Measurements from ENCODE around the gene KRT40. TPM values are rescaled to one million over a fixed set of nuclear protein-coding genes. Genes with fewer than 3 reads are reported as not detected.

KRT40 gene
- total RNA-seq, 1 donor from 2014 or later = not detected

DNA sequence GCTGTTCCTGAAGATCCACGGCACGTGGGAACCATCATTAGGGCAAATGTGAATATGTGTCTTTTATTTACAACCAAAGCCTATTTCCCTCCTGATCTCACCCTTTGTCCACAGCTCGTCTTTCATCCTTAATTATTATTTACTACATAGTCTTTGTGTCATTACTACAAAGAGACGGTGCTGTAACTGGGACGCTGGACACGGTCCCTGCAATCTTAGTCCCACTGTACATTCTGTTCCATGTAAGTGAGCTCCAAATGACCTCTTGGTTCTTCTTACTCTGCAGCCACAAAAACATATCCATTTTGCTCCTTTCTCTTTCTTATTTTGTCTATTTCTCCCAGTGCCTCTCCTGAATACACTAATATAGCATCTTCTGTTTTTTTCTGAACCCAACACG, 34.0 kb downstream of the KRT40 start:
- Mint-ChIP-seq H3K4me3 (ENCODE audit: unreplicated experiment) (no peak overlapping the region), H3K36me3 (ENCODE audit: low read depth, unreplicated experiment) (no peaks in the 10 kb centered on the region), H3K4me1 (ENCODE audit: unreplicated experiment) (no peaks in the 10 kb centered on the region), H3K27ac (ENCODE audit: unreplicated experiment) (no peak overlapping the region), H3K9me3 (ENCODE audit: unreplicated experiment) (no peaks in the 10 kb centered on the region), H3K27me3 (ENCODE audit: unreplicated experiment) (peaks cover 1% of the 10 kb centered on the region)
- TF ChIP-seq CTCF (IDR thresholded peaks at IDR 0.05; ENCODE audit: unreplicated experiment) = no peak
- DNase-seq (ENCODE audit: low spot score) = no peak

DNA sequence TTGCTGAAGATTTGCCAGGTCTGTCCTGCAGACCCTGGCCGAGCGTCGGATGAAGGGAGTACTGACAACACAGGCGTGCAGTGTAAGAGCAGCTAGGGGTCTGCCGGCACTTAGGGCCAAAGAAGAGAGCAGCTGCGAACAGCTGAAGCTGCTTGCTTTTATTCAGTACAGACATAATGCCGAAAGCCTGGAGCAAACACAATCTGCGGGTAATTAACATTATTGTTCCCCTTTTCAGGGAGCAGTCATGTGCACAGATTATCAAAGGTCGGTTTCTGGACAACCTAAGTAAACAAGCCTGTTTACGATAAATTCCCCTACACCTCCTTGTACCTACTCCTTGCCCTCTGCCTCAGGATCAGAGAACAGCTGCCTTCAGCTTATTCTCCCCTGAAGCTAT, 34.7 kb downstream of the KRT40 start:
- H3K4me1 Mint-ChIP-seq (ENCODE audit: unreplicated experiment) = no peaks in the 10 kb centered on the region
- no peaks in the 10 kb centered on the region for H3K36me3 Mint-ChIP-seq (ENCODE audit: low read depth, unreplicated experiment)
- peaks cover 1% of the 10 kb centered on the region for H3K27me3 Mint-ChIP-seq (ENCODE audit: unreplicated experiment)
- H3K9me3 Mint-ChIP-seq (ENCODE audit: unreplicated experiment) = no peaks in the 10 kb centered on the region
- no peak for DNase-seq (ENCODE audit: low spot score)
- H3K27ac Mint-ChIP-seq (ENCODE audit: unreplicated experiment) = no peak overlapping the region
- H3K4me3 Mint-ChIP-seq (ENCODE audit: unreplicated experiment) = no peak overlapping the region
- no peak for TF ChIP-seq CTCF (IDR thresholded peaks at IDR 0.05; ENCODE audit: unreplicated experiment)

DNA sequence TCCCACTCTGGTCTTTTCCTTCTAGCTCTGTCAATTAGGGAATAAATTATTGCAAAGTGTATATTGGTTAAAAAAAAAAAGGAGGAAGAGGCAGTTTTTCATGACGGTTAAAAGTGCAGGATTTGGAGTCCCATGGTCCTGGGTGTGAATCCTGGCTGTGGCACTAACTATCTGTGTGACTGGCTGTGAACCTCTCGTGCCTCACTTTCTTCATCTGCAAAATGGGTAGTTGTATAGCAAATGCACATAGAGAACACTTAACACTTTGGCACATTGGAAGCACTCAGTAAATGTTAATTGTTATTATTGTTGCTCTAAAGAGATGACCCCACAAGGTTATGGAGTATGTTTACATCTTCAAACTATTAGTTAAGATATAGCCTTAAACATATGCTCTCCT, 36.2 kb downstream of the KRT40 start:
- no peak for TF ChIP-seq CTCF (IDR thresholded peaks at IDR 0.05; ENCODE audit: unreplicated experiment)
- no peaks in the 10 kb centered on the region for H3K9me3 Mint-ChIP-seq (ENCODE audit: unreplicated experiment)
- DNase-seq (ENCODE audit: low spot score) = no peak
- no peaks in the 10 kb centered on the region for H3K4me1 Mint-ChIP-seq (ENCODE audit: unreplicated experiment)
- H3K36me3 Mint-ChIP-seq (ENCODE audit: low read depth, unreplicated experiment) = no peaks in the 10 kb centered on the region
- H3K4me3 Mint-ChIP-seq (ENCODE audit: unreplicated experiment) = no peak overlapping the region
- peaks cover 1% of the 10 kb centered on the region for H3K27me3 Mint-ChIP-seq (ENCODE audit: unreplicated experiment)
- no peak overlapping the region for H3K27ac Mint-ChIP-seq (ENCODE audit: unreplicated experiment)

DNA sequence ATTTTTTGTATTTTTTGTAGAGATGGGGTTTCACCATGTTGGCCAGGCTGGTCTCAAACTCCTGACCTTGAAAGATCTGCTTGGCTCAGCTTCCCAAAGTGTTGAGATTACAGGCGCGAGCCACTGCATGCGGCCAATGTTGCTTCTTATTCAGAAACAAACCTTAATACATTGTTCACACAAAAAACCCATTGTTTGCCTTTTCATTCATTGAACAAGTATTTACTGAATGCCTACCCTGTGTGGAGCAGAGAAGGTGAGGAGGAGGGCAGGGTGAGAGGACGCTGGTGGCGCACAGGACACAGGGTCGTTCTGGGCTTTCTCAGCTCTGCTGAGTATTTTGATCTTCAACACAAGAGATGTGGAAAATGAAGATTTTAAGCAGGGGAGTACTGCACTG, 38.7 kb downstream of the KRT40 start:
- Mint-ChIP-seq H3K27ac (ENCODE audit: unreplicated experiment) (no peak overlapping the region), H3K4me1 (ENCODE audit: unreplicated experiment) (no peaks in the 10 kb centered on the region), H3K27me3 (ENCODE audit: unreplicated experiment) (peaks cover 1% of the 10 kb centered on the region), H3K36me3 (ENCODE audit: low read depth, unreplicated experiment) (no peaks in the 10 kb centered on the region), H3K4me3 (ENCODE audit: unreplicated experiment) (no peak overlapping the region), H3K9me3 (ENCODE audit: unreplicated experiment) (no peaks in the 10 kb centered on the region)
- TF ChIP-seq CTCF (IDR thresholded peaks at IDR 0.05; ENCODE audit: unreplicated experiment) = no peak
- DNase-seq (ENCODE audit: low spot score) = no peak

DNA sequence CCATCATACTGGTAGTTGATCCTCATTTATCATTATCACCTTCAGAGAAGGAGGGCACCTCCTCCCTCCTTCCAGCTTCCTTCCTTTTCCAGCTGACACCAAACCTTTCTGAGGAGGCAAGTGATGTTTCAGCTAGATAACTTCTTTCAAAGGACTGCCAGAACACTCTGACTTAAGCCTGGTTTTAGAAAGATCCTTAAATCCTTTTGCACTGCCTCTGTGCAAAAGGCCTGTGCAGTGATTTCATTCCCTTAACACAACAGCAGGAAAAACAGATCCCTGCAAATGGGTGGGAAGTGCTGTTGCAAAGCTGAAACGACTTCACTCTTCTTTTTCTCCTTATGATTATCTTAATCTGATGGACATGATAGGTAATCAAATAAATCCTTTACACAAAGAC, 39.6 kb downstream of the KRT40 start:
- no peak for TF ChIP-seq CTCF (IDR thresholded peaks at IDR 0.05; ENCODE audit: unreplicated experiment)
- Mint-ChIP-seq H3K27ac (ENCODE audit: unreplicated experiment) (no peak overlapping the region), H3K9me3 (ENCODE audit: unreplicated experiment) (no peaks in the 10 kb centered on the region), H3K27me3 (ENCODE audit: unreplicated experiment) (no peaks in the 10 kb centered on the region), H3K4me1 (ENCODE audit: unreplicated experiment) (no peaks in the 10 kb centered on the region), H3K4me3 (ENCODE audit: unreplicated experiment) (no peak overlapping the region), H3K36me3 (ENCODE audit: low read depth, unreplicated experiment) (no peaks in the 10 kb centered on the region)
- DNase-seq (ENCODE audit: low spot score) = no peak

All from endothelial cell (in vitro differentiated cells).